Left colon (tissue), 2 donors: ENCODE measurements around the gene FSTL4. TPM values are rescaled to one million over a fixed set of nuclear protein-coding genes. Genes with fewer than 3 reads are reported as not detected.
A peak's percentile ranks its signal among the peaks of the same experiment; 100 is the strongest.

Source experiments
- ATAC-seq: fragments of 200-7000 bp; cut with Tn5 transposase; one replicate; pipeline ENCODE4 v1.9.1; 2020; ENCODE audit warnings: mild to moderate bottlenecking, moderate library complexity
- DNase-seq, 2 donors: peaks; one replicate each; pipeline ENCODE4 v3.0.0-alpha.2; 2020
- intact Hi-C, 2 donors: fragments of 100-400 bp; cut with DNase I in 1 of 2; cut with micrococcal nuclease in 1 of 2; formaldehyde crosslinking; loops; one replicate each; pipeline versions ENCODE4 v1.11.2 to v1.14.0; 2022; cut with DNase I, micrococcal nuclease
- long read RNA-seq: library from polyadenylated mRNA; unstranded; transcript quantifications from one replicate; pipeline ENCODE4 v2.0.0, GENCODE V29; 2021
- total RNA-seq, 2 donors: library from RNA; stranded (reverse); fragmentation: NEBNext Ultra II Directional; extraction: Animal tissue kit (Norgen Biotek cat#: 25700); gene quantifications; one replicate each; pipeline ENCODE4 v1.2.1, GENCODE V29; 2021
- donor health status: DM: no; HTN: no; CAD: no.
- donor health status: DM: yes; HTN: yes; CAD: no.

Gene FSTL4
- total RNA-seq = under 1 TPM; 0.34 to 0.39 TPM
- long read RNA-seq = 0 reads

GRCh38 chr5:133612249-133612860 is at the start of gene FSTL4:
TSS of gene FSTL4 (minus strand) at chr5:133612541.
- DNase-seq (peak in 1 of 2 donors; percentile 49), ATAC-seq (peak; percentile 78)
- intact Hi-C loops = no loop called here

GRCh38 chr5:133661389-133661788 is 49.0 kb upstream of the FSTL4 start:
- DNase-seq = no peak
- no peak for ATAC-seq

GRCh38 chr5:133658327-133658726 is 46.0 kb upstream of the FSTL4 start:
- intact Hi-C loops = no loop called here
- no peak for DNase-seq
- no peak for ATAC-seq

More at GRCh38 chr5:133661389-133661788, 49.0 kb upstream of the FSTL4 start:
- intact Hi-C loops = no loop called here

- ATAC-seq (no peak), DNase-seq (no peak)
- intact Hi-C loops = no loop called here
Measured at GRCh38 chr5:133657036-133657435, 44.7 kb upstream of the FSTL4 start.

- ATAC-seq (no peak), DNase-seq (no peak)
- intact Hi-C loops = no loop called here
Measured at GRCh38 chr5:133655966-133656365, 43.6 kb upstream of the FSTL4 start.

- intact Hi-C loops = no loop called here
- ATAC-seq (no peak), DNase-seq (no peak)
Measured at GRCh38 chr5:133653760-133654049, 41.4 kb upstream of the FSTL4 start.

- intact Hi-C loops = no loop called here
- DNase-seq = no peak
- ATAC-seq = no peak
Measured at GRCh38 chr5:133652951-133653759, 40.8 kb upstream of the FSTL4 start.

- no peak for DNase-seq
- intact Hi-C loops = no loop called here
- no peak for ATAC-seq
Measured at GRCh38 chr5:133644000-133644865, 31.9 kb upstream of the FSTL4 start.

- intact Hi-C loops = no loop called here
- ATAC-seq = no peak
- no peak for DNase-seq
Measured at GRCh38 chr5:133643365-133643764, 31.0 kb upstream of the FSTL4 start.

GRCh38 chr5:133642153-133642722 is 29.9 kb upstream of the FSTL4 start:
- DNase-seq = no peak
- intact Hi-C loops = no loop called here
- no peak for ATAC-seq

GRCh38 chr5:133641683-133642082 is 29.3 kb upstream of the FSTL4 start:
- DNase-seq (no peak), ATAC-seq (no peak)
- intact Hi-C loops = no loop called here

- ATAC-seq (no peak), DNase-seq (no peak)
- intact Hi-C loops = no loop called here
Measured at GRCh38 chr5:133639850-133640528, 27.6 kb upstream of the FSTL4 start.

GRCh38 chr5:133638436-133638835 is 26.1 kb upstream of the FSTL4 start:
- intact Hi-C loops = no loop called here
- no peak for DNase-seq
- no peak for ATAC-seq

GRCh38 chr5:133637206-133637605 is 24.9 kb upstream of the FSTL4 start:
- ATAC-seq = no peak
- intact Hi-C loops = no loop called here
- DNase-seq = no peak

- no peak for ATAC-seq
- intact Hi-C loops = no loop called here
- DNase-seq = no peak
Measured at GRCh38 chr5:133635051-133635450, 22.7 kb upstream of the FSTL4 start.

- ATAC-seq = no peak
- intact Hi-C loops = no loop called here
- DNase-seq = no peak
Measured at GRCh38 chr5:133627180-133627579, 14.8 kb upstream of the FSTL4 start.

- ATAC-seq (no peak), DNase-seq (no peak)
- intact Hi-C loops = no loop called here
Measured at GRCh38 chr5:133624316-133624715, 12.0 kb upstream of the FSTL4 start.

GRCh38 chr5:133618141-133618540 is 5.8 kb upstream of the FSTL4 start:
- ATAC-seq = no peak
- no peak for DNase-seq
- intact Hi-C loops = no loop called here

GRCh38 chr5:133613743-133614142 is 1.4 kb upstream of the FSTL4 start:
- DNase-seq (no peak), ATAC-seq (no peak)
- intact Hi-C loops = no loop called here
